GM18526 (cell line): ENCODE measurements around the gene ULK4.
A peak's percentile ranks its signal among the peaks of the same experiment; 100 is the strongest.

Experiments
- POLR2A ChIP-seq: IDR thresholded peaks from 3 replicates; pipeline ENCODE4 v1.6.1; 2011; ENCODE audit not compliant: insufficient read length; ENCODE audit errors: extremely low read depth

The ULK4 gene

GRCh38 chr3:41209646-41210045 is 752.3 kb downstream of the ULK4 start:
- TF ChIP-seq POLR2A = no peak

DNA sequence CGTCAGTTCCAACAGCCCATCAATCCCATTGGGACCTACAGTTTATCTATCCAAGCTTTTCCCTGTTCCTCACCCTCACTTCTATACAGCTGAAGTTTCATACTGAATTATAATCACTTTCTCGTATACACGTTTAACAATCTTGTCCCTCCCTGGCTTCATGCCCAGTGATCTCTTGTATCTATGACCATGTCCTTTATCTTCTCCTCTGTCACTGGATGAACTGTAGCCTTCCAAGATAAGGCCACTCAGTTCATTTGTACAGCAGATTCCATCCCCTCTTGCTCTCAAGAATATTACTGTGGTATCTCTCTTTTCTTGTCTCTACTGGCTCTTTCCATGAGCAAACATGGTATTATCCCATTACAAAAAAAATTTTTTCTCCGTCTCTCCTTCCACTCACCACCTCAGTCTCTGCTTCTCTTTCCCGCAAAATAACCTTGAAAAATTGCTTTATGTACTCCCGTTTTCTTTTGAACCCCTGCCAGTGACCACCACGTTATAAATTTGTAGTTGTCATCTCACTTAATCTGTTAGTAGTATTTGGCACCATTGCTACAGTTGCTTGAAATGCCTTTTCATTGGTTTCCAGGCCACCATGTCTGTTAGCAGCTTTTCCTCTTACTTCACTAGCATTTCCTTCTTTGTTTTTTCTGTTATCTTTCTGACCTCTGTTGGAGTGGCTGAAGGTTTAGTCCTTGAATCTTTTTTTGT is 753.2 kb downstream of the ULK4 start:
- TF ChIP-seq POLR2A = no peak

GRCh38 chr3:41207355-41207754 is 754.5 kb downstream of the ULK4 start:
- TF ChIP-seq POLR2A = no peak

- TF ChIP-seq POLR2A = no peak
Measured at GRCh38 chr3:41205591-41205990, 756.3 kb downstream of the ULK4 start.

GRCh38 chr3:41204369-41204768 is 757.5 kb downstream of the ULK4 start:
- TF ChIP-seq POLR2A = no peak

DNA sequence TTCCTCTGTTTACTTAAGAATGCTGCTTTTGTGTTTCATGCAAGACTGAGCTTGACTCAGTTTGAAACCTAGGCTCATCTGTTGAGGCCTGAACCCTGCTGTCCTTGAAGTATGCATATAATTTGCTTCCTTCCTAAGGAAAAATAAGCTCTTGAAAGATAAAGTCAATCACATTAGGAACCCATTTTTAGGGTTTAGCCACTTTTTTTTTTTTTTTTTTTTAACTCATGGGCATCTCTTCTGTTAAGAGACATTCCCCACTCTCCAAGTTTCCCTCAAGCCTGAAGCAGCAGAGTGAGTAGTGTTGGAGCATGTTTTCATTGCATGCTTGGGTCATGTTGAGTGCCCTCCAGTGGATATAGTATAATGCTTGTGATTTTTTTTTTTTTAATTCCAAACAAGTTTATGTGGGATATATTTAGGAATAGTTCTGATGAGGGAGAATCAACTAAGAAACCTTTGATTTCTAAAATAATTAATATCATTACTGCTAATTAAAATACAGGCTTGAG is 759.0 kb downstream of the ULK4 start:
- TF ChIP-seq POLR2A = no peak

GRCh38 chr3:41202075-41202833 is 759.6 kb downstream of the ULK4 start:
- no peak for TF ChIP-seq POLR2A

GRCh38 chr3:41200669-41201021 is 761.3 kb downstream of the ULK4 start:
- TF ChIP-seq POLR2A = no peak

DNA sequence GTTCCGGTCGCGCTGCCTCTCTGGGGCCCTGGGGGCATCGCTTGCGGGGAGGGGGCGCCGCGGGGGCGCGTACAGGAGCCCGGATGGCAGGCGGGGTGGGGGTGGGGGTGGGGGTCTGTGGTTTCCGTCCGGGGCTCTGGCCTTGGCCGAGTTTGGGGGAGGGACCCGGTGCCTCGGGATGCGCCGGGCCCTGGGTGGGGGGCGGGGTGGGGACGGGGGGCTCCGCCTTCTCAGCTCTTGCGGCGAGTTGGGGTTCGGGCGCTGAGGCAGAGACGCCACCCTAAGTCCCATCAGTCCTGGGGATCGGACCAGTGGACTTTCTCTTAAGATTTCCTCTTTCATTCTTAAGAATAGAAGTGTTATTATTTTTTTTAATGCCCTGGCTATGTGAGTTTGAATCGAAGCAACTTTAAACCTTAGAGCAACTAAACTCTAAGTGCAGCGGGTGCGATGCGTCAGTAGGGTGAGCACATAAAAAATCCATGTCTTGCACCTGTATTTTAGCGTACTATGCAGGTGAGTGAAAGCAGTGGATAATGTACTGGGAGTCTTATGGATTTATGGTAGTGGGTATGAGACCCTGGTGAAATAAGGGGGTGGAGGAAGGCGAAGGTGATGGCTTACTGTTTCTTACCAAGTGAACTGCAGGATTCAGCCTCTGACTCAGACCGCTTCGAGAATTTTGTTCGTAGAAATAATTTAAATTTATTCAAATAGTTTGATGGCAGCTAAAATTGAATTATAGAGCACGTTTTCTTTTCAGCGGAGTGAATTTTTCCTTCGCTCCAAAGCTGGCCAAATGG is 761.8 kb downstream of the ULK4 start:
- TF ChIP-seq POLR2A = no peak

- TF ChIP-seq POLR2A = peak; percentile 99
Measured at GRCh38 chr3:41198950-41199865, 762.7 kb downstream of the ULK4 start, which contains the start of gene CTNNB1. Gene CTNNB1, plus strand, starts transcription at chr3:41199505. Its CDS starts 24,564 bp downstream, at chr3:41224069.

- TF ChIP-seq POLR2A = no peak
Measured at GRCh38 chr3:41198526-41198925, 763.4 kb downstream of the ULK4 start.

DNA sequence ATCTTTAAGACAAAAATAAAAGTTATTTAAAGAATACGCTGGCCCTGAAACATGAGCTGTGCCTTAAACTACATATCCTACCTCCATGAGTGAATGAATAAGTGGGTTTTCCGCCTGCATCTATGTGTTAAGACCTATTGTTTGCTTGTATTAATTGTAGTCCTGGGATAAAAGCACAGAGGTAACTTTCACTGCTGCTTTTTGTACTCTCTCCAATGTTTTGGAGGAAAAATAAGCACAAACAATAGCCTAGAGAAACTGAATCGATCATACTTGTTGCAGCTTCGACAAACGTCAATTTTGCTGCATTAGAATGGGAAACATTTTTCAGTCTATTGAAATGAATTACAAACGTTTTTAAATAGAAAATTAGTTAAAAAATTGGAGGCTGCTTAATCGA is 763.9 kb downstream of the ULK4 start:
- TF ChIP-seq POLR2A = no peak
